Measurements from ENCODE around the gene S1PR1. TPM values are rescaled to one million over a fixed set of nuclear protein-coding genes. Genes with fewer than 3 reads are reported as not detected.
"Not testable (repeated sequence)": the region's sequence is repeated elsewhere in the genome, so short reads cannot be mapped to it uniquely, and the experiment has no call there.

The S1PR1 gene
- total RNA-seq = 100 to 1,000 TPM in 1 of 2 donors, 10 to 100 TPM in 1; 42.5 to 108 TPM

- peaks cover 6 to 9% of the 10 kb centered on the region in 2 donors for H3K4me1 ChIP-seq (ENCODE audit: control insufficient read depth in 1 of 2, low read depth in 2 of 2)
- no peaks in the 10 kb centered on the region for H3K9me3 ChIP-seq
- H3K4me3 ChIP-seq = peak within 1 kb of the TSS; percentile 91
- ATAC-seq (ENCODE audit: insufficient number of reproducible peaks, low FRiP score, low read depth) (no peak), DNase-seq (ENCODE audit: low spot score) (no peak)
- H3K27ac ChIP-seq = peak within 1 kb of the TSS; percentile 61 to 63
- H3K27me3 ChIP-seq (replicated peaks; ENCODE audit: insufficient read depth) = no peaks in the 10 kb centered on the region
- no peaks in the 10 kb centered on the region for H3K36me3 ChIP-seq
- no peak for TF ChIP-seq CTCF (IDR thresholded peaks at IDR 0.05)
These were observed at the start of gene S1PR1 for GRCh38 chr1:101236516-101237228. TSS of gene S1PR1 (plus strand) at chr1:101237019. CDS start at chr1:101238985, 1,966 bp downstream.

- no peak overlapping the region for H3K27ac ChIP-seq
- no peak for DNase-seq (ENCODE audit: low spot score)
These were observed 49.5 kb upstream of the S1PR1 start for GRCh38 chr1:101187297-101187696.

GRCh38 chr1:101188331-101188730, 48.5 kb upstream of the S1PR1 start:
- H3K27me3 ChIP-seq (replicated peaks; ENCODE audit: insufficient read depth) = no peaks in the 10 kb centered on the region
- H3K27ac ChIP-seq = no peak overlapping the region
- peaks cover 0 to 33% of the 10 kb centered on the region in 2 donors for H3K4me1 ChIP-seq (ENCODE audit: control insufficient read depth in 1 of 2, low read depth in 2 of 2)
- no peak for TF ChIP-seq CTCF (IDR thresholded peaks at IDR 0.05)
- no peak for ATAC-seq (ENCODE audit: insufficient number of reproducible peaks, low FRiP score, low read depth)
- H3K9me3 ChIP-seq = no peaks in the 10 kb centered on the region
- no peak for DNase-seq (ENCODE audit: low spot score)
- no peaks in the 10 kb centered on the region for H3K36me3 ChIP-seq
- no peak overlapping the region for H3K4me3 ChIP-seq

More at GRCh38 chr1:101187297-101187696, 49.5 kb upstream of the S1PR1 start:
- Histone ChIP-seq H3K27me3 (replicated peaks; ENCODE audit: insufficient read depth) (no peaks in the 10 kb centered on the region), H3K9me3 (no peaks in the 10 kb centered on the region), H3K4me3 (no peak overlapping the region), H3K4me1 (ENCODE audit: control insufficient read depth in 1 of 2, low read depth in 2 of 2) (peaks cover 0 to 37% of the 10 kb centered on the region in 2 donors), H3K36me3 (no peaks in the 10 kb centered on the region)
- ATAC-seq (ENCODE audit: insufficient number of reproducible peaks, low FRiP score, low read depth) = no peak
- TF ChIP-seq CTCF (IDR thresholded peaks at IDR 0.05) = no peak

- H3K4me1 ChIP-seq (ENCODE audit: control insufficient read depth in 1 of 2, low read depth in 2 of 2) = peaks cover 0 to 26% of the 10 kb centered on the region in 2 donors
- not testable (repeated sequence) for ATAC-seq (ENCODE audit: insufficient number of reproducible peaks, low FRiP score, low read depth)
These were observed 47.9 kb upstream of the S1PR1 start for GRCh38 chr1:101188968-101189367.

GRCh38 chr1:101190441-101190840, 46.4 kb upstream of the S1PR1 start:
- ATAC-seq (ENCODE audit: insufficient number of reproducible peaks, low FRiP score, low read depth) = no peak
- TF ChIP-seq CTCF (IDR thresholded peaks at IDR 0.05) = no peak

More at GRCh38 chr1:101188968-101189367, 47.9 kb upstream of the S1PR1 start:
- DNase-seq (ENCODE audit: low spot score); H3K27ac ChIP-seq; H3K4me3 ChIP-seq; H3K27me3 ChIP-seq (replicated peaks; ENCODE audit: insufficient read depth); H3K9me3 ChIP-seq; H3K36me3 ChIP-seq: not testable (repeated sequence)

More at GRCh38 chr1:101190441-101190840, 46.4 kb upstream of the S1PR1 start:
- H3K27ac ChIP-seq = no peak overlapping the region
- DNase-seq (ENCODE audit: low spot score) = no peak
- no peaks in the 10 kb centered on the region for H3K27me3 ChIP-seq (replicated peaks; ENCODE audit: insufficient read depth)
- peaks cover 0 to 19% of the 10 kb centered on the region in 2 donors for H3K4me1 ChIP-seq (ENCODE audit: control insufficient read depth in 1 of 2, low read depth in 2 of 2)
- no peak overlapping the region for H3K4me3 ChIP-seq
- no peaks in the 10 kb centered on the region for H3K36me3 ChIP-seq
- no peaks in the 10 kb centered on the region for H3K9me3 ChIP-seq

All from thoracic aorta (tissue), 2 donors.